ENCODE data around the gene RASAL2.

RASAL2 gene

DNA sequence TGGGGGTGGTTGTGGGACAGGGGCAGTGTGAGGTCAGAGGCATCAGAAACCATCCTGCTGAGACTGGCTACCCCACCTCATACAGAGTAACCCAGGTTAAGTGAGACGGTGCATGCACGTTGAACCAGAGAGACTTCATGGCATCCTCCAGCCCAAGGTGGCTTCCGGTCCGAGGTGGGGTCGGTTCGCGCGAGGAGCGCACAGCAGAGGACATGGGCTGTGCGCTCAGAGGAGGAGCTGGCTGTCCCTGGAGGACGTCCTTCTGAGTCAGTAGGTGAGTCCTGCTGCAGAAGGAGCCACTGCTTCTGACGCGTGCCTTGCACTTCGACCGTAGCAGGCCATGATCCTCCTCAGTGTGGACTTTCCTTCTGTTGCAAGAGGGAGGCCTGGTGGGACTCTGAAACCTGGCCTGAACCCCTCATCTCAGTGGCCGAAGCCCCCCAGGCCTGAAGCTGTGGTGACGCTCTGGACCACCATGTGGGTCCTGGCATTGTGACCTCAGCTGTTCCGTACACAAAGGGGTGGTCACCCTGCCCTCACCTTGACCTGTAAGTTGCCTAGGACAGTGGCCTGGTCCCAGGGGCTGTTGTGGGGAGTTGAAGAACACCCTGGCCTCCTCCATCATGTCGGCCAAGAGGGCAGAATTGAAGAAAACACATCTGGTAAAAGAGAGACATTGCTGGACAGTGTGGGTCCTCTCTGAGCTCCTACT, 418.8 kb downstream of the RASAL2 start, which contains the start of gene TEX35:
TSS of gene TEX35 (plus strand) at position 544 of the 712 bp plus-strand sequence. CDS start at position 624, 80 bp downstream.
- Histone ChIP-seq H3K27me3 (ENCODE audit: control insufficient read depth, insufficient read depth, low read length) (no peaks in the 10 kb centered on the region), H3K9me3 (ENCODE audit: control insufficient read depth, low read depth, low read length) (no peaks in the 10 kb centered on the region), H3K27ac (ENCODE audit: low read length) (no peak within 1 kb of the TSS), H3K4me3 (ENCODE audit: low read length) (no peak within 1 kb of the TSS), H3K9ac (ENCODE audit: low read length) (no peak within 1 kb of the TSS), H3K4me1 (ENCODE audit: control insufficient read depth, low read depth, low read length) (no peaks in the 10 kb centered on the region), H3K36me3 (ENCODE audit: control insufficient read depth, low read depth, low read length) (no peaks in the 10 kb centered on the region)

DNA sequence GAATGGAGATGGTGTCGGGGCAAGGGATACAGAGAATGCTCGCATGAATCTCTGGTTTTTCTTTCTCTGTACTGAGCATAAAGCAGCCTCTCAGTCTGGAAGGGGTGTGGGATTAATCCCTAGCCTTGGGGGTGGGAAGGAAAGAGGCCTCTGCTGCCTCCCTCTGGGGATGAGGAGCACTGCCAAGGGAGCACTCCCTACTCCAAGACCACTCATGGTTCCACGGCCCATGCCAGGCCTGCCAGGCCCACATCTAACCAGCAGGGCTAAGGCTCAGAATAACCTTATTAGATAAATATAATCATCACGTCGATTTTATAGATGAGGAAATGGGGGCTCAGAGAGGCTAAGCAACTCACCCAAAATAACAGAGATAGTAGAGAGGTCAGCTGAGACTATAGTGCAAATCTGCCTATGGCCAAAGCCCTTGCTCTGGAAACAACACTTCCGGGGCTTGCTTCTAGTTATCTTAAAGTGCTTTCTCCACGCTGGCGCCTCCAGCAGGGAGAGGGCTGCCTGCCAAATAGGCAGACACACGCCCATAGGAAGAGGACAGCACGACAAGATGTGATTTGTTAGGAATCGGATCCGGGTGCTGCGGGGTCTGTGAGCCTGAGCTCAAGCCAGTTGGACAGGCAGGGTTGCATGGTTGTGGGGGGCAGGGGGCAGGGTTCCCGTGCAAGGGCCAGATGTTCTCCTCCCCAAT, 419.5 kb downstream of the RASAL2 start:
- H3K27ac ChIP-seq (ENCODE audit: low read length), result no peak overlapping the region

DNA sequence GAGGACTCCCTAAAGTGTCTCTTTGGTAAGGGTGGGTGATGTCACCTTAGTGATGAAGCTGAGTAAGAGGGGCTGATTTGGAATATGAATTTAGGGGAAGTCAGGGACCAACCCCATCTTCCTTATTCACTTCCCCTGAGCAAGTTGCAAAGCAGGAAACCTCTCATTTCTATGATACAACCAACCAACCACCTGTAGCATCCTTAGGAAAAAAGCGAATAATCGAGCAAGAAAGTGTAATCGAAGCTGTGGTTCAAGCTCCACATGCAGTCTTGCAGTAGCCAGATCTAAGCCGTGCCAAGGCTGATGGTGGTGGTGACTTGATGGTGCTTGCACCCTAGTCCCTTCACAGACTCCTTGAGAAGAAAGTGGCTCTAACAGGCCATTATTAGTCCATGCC, 422.2 kb downstream of the RASAL2 start:
- Histone ChIP-seq H3K4me3 (ENCODE audit: low read length) (no peak overlapping the region), H3K27ac (ENCODE audit: low read length) (no peak overlapping the region), H3K9me3 (ENCODE audit: control insufficient read depth, low read depth, low read length) (no peaks in the 10 kb centered on the region), H3K4me1 (ENCODE audit: control insufficient read depth, low read depth, low read length) (no peaks in the 10 kb centered on the region), H3K36me3 (ENCODE audit: control insufficient read depth, low read depth, low read length) (no peaks in the 10 kb centered on the region), H3K27me3 (ENCODE audit: control insufficient read depth, insufficient read depth, low read length) (no peaks in the 10 kb centered on the region), H3K9ac (ENCODE audit: low read length) (no peak overlapping the region)

More for the DNA sequence above, 419.5 kb downstream of the RASAL2 start:
- no peaks in the 10 kb centered on the region for H3K27me3 ChIP-seq (ENCODE audit: control insufficient read depth, insufficient read depth, low read length)
- no peak overlapping the region for H3K4me3 ChIP-seq (ENCODE audit: low read length)
- H3K9ac ChIP-seq (ENCODE audit: low read length), result no peak overlapping the region
- H3K36me3 ChIP-seq (ENCODE audit: control insufficient read depth, low read depth, low read length), result no peaks in the 10 kb centered on the region
- no peaks in the 10 kb centered on the region for H3K9me3 ChIP-seq (ENCODE audit: control insufficient read depth, low read depth, low read length)
- H3K4me1 ChIP-seq (ENCODE audit: control insufficient read depth, low read depth, low read length), result no peaks in the 10 kb centered on the region

DNA sequence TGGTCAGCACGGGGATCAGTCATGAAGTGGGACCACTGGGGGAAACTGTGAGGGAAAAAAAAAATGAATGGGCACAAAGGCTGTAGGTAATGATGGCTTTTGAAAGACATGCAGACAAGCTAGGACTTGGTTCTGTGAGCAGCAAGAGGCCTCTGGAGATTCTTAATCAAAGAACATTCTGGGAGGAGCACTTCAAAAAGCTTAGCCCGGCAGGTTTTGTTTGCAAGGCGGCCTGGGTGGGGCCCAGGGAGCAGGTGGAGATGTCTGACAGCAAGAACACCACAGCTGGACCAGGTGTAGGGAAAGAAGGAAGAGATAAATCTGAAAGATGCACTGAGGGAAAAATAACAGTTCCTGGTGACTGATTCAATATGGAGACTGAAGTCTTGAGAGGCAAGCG, 425.0 kb downstream of the RASAL2 start:
- Histone ChIP-seq H3K4me1 (ENCODE audit: control insufficient read depth, low read depth, low read length) (no peaks in the 10 kb centered on the region), H3K9ac (ENCODE audit: low read length) (no peak overlapping the region), H3K27ac (ENCODE audit: low read length) (no peak overlapping the region), H3K4me3 (ENCODE audit: low read length) (no peak overlapping the region), H3K27me3 (ENCODE audit: control insufficient read depth, insufficient read depth, low read length) (no peaks in the 10 kb centered on the region), H3K9me3 (ENCODE audit: control insufficient read depth, low read depth, low read length) (no peaks in the 10 kb centered on the region), H3K36me3 (ENCODE audit: control insufficient read depth, low read depth, low read length) (no peaks in the 10 kb centered on the region)

DNA sequence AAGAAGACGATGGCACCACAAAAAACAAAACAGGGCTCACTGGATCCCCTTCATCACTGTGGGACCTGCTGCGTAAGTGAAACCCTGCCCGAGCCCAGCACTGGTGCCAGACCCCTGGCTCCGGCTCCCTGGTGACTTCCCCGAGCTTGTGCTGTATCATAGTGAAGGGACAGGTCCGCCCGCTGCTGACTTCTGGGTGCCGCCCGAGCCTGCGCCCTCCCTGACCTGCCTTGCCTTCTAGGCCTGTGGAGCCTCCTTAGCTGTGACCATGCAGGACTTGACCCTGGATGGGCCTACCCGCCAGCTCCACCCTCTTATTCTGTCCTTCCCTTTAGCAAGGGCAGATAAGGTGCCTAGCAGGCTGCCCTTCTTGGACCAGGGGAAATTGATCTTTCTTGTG, 426.9 kb downstream of the RASAL2 start:
- Histone ChIP-seq H3K36me3 (ENCODE audit: control insufficient read depth, low read depth, low read length) (no peaks in the 10 kb centered on the region), H3K27me3 (ENCODE audit: control insufficient read depth, insufficient read depth, low read length) (no peaks in the 10 kb centered on the region), H3K9ac (ENCODE audit: low read length) (no peak overlapping the region), H3K27ac (ENCODE audit: low read length) (no peak overlapping the region), H3K4me3 (ENCODE audit: low read length) (no peak overlapping the region), H3K9me3 (ENCODE audit: control insufficient read depth, low read depth, low read length) (no peaks in the 10 kb centered on the region), H3K4me1 (ENCODE audit: control insufficient read depth, low read depth, low read length) (no peaks in the 10 kb centered on the region)

DNA sequence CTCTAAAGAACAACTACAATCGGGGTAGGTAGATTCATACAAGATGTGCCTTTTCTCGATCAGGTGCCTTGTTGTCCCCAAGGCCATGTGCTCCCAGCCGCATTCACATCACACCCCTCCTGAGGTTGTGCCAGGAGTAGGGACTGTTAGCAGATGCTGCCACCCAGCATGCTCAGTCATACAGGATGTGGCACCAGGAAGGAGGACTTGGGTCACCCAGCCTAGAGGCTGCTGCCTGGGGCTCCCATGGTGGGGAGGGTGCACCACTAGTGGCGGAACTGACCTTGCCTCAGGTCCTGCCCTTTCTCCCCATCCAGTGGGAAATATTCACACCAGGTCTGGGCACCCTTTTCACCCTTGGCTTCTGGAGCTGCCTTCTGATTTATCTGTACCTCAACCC, 427.3 kb downstream of the RASAL2 start:
- Histone ChIP-seq H3K4me1 (ENCODE audit: control insufficient read depth, low read depth, low read length) (no peaks in the 10 kb centered on the region), H3K9me3 (ENCODE audit: control insufficient read depth, low read depth, low read length) (no peaks in the 10 kb centered on the region), H3K36me3 (ENCODE audit: control insufficient read depth, low read depth, low read length) (no peaks in the 10 kb centered on the region), H3K27me3 (ENCODE audit: control insufficient read depth, insufficient read depth, low read length) (no peaks in the 10 kb centered on the region), H3K4me3 (ENCODE audit: low read length) (no peak overlapping the region), H3K9ac (ENCODE audit: low read length) (no peak overlapping the region), H3K27ac (ENCODE audit: low read length) (no peak overlapping the region)

DNA sequence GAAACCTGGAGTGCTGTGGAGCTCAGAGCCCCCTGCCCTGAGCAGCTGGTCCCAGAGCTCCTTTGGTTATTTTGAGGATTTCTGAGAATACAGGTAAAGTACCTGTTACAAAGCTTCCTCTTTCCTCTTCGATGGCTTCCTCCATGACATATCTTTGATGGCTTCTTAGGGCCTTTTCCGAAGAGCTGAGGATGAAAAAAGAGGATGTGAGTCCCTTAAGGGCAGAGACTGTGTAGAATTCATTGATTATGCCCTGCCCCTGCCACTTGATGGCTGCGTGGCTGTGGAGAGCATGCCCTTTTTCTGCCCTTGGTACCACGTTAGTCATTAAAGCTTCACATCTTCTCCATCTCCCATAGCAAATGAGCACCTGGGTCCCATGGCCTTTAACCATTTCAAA, 433.2 kb downstream of the RASAL2 start:
- Histone ChIP-seq H3K27me3 (ENCODE audit: control insufficient read depth, insufficient read depth, low read length) (no peaks in the 10 kb centered on the region), H3K27ac (ENCODE audit: low read length) (no peak overlapping the region), H3K9me3 (ENCODE audit: control insufficient read depth, low read depth, low read length) (no peaks in the 10 kb centered on the region), H3K4me3 (ENCODE audit: low read length) (no peak overlapping the region), H3K4me1 (ENCODE audit: control insufficient read depth, low read depth, low read length) (no peaks in the 10 kb centered on the region), H3K9ac (ENCODE audit: low read length) (no peak overlapping the region), H3K36me3 (ENCODE audit: control insufficient read depth, low read depth, low read length) (no peaks in the 10 kb centered on the region)

DNA sequence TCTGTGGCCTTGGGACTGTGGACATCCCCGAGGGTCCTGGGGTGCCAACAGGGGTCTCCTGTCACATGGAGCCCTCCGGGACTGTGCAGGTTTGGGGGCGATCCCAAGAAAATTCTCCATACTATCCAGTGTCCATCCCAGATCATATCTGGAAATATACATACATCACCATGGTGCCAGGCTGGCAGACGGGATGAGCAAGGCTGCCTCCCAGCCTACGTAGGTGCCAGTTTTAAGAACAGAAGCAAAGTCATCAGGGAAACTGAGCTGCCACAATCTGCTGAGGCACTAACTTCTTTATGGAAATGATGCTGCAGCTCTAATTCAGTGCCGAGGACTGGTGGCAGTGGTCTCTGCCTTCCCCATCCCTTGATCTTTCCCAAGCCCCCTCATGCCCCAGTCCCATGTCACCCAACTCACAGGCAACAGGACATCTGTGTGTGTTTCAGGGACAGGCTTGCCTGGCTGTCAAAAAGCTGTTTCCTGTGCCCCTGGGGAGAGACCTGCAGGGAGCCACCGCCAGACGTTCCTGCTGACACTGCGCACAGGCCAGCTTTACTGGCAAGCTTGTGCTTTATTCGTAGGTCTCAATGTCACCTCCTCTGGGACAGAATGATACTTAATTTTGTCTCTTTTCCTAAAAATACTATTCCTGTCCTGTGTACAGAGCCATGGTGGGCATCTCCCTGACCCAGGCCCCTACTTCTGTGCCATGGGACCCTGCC, 434.5 kb downstream of the RASAL2 start:
- Histone ChIP-seq H3K27ac (ENCODE audit: low read length) (no peak overlapping the region), H3K36me3 (ENCODE audit: control insufficient read depth, low read depth, low read length) (no peaks in the 10 kb centered on the region), H3K27me3 (ENCODE audit: control insufficient read depth, insufficient read depth, low read length) (no peaks in the 10 kb centered on the region), H3K9me3 (ENCODE audit: control insufficient read depth, low read depth, low read length) (no peaks in the 10 kb centered on the region), H3K9ac (ENCODE audit: low read length) (no peak overlapping the region), H3K4me1 (ENCODE audit: control insufficient read depth, low read depth, low read length) (no peaks in the 10 kb centered on the region), H3K4me3 (ENCODE audit: low read length) (no peak overlapping the region)

DNA sequence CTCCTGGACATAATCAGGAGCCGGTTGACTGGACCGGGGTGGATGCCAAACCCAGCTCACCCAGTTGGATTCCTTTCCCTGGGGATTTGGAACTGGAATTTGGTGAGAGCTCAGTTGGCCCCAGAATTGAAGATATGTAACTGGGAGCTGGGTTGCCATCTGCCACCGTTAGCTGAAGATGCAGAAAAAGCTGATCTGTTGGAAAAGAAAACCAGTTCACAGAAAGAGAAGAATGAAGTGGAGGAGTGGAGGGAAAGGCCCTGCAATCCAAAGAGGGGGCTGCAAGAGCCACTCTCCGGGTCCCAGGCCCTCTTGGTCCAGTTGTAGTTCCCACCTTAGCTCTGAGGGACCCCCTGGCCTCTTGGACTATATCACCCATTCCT, 435.0 kb downstream of the RASAL2 start:
- no peaks in the 10 kb centered on the region for H3K36me3 ChIP-seq (ENCODE audit: control insufficient read depth, low read depth, low read length)
- H3K9ac ChIP-seq (ENCODE audit: low read length), result no peak overlapping the region
- H3K4me3 ChIP-seq (ENCODE audit: low read length), result no peak overlapping the region
- H3K4me1 ChIP-seq (ENCODE audit: control insufficient read depth, low read depth, low read length), result no peaks in the 10 kb centered on the region
- H3K27ac ChIP-seq (ENCODE audit: low read length), result no peak overlapping the region
- H3K27me3 ChIP-seq (ENCODE audit: control insufficient read depth, insufficient read depth, low read length), result no peaks in the 10 kb centered on the region
- no peaks in the 10 kb centered on the region for H3K9me3 ChIP-seq (ENCODE audit: control insufficient read depth, low read depth, low read length)

DNA sequence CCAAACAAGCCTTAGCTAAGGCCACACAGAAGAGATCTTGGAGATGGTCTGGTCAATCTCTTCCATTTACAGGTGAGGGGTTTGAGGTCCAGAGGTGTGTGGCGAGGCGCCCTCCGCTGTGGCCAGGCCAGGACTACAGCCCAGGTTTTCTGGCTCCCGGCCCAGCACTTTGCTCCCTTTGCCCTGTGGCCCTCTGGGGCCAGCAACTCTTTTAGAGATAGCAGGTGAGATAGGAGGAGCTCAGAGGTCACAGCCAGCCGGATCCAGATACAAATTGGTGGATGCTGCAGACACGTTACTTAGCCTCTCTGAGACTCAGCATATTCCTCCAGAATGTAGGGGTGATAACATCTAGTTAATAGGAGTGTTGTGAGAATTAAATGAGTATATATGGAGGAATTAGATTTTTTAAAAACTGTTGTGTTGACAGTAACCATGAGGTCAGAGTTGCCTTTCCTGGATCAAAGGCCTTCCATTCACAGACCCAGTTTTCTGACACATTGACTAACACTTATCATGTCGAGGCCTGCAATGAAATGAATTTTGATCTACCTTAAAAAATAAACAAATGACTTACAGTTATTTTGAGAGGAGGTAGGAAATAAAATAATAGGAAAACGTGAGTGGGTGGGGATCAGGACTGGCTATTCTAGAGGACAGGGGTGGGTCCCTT, 435.6 kb downstream of the RASAL2 start:
- Histone ChIP-seq H3K4me1 (ENCODE audit: control insufficient read depth, low read depth, low read length) (no peaks in the 10 kb centered on the region), H3K9ac (ENCODE audit: low read length) (no peak overlapping the region), H3K36me3 (ENCODE audit: control insufficient read depth, low read depth, low read length) (no peaks in the 10 kb centered on the region), H3K27ac (ENCODE audit: low read length) (no peak overlapping the region), H3K9me3 (ENCODE audit: control insufficient read depth, low read depth, low read length) (no peaks in the 10 kb centered on the region), H3K4me3 (ENCODE audit: low read length) (no peak overlapping the region), H3K27me3 (ENCODE audit: control insufficient read depth, insufficient read depth, low read length) (no peaks in the 10 kb centered on the region)

DNA sequence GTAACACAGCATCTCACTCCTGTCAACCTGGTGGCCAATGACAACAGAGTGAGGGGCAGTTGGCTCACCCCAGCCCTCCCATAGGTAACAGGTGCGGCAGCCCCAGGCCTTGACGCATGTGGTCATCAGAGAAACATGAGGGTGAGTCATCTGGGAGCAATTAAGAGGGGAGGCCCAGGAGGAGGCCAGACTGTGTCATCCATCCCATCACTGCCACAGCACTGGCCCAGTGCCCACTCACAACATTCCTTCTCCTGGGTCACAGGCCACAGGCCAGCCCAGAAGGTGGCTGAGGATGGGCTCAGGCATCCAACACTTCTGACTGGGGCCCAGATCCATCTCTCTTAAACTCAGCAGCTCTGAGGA, 436.1 kb downstream of the RASAL2 start:
- Histone ChIP-seq H3K36me3 (ENCODE audit: control insufficient read depth, low read depth, low read length) (no peaks in the 10 kb centered on the region), H3K9ac (ENCODE audit: low read length) (no peak overlapping the region), H3K27me3 (ENCODE audit: control insufficient read depth, insufficient read depth, low read length) (no peaks in the 10 kb centered on the region), H3K4me3 (ENCODE audit: low read length) (no peak overlapping the region), H3K9me3 (ENCODE audit: control insufficient read depth, low read depth, low read length) (no peaks in the 10 kb centered on the region), H3K4me1 (ENCODE audit: control insufficient read depth, low read depth, low read length) (no peaks in the 10 kb centered on the region), H3K27ac (ENCODE audit: low read length) (no peak overlapping the region)
